RWPE2 (cell line): ENCODE measurements around the gene PLB1.
"Not testable (repeated sequence)": the region's sequence is repeated elsewhere in the genome, so short reads cannot be mapped to it uniquely, and the experiment has no call there.

Source experiments
- ATAC-seq: fragments of 200-7000 bp; cut with Tn5 transposase; 3 replicates; pipeline ENCODE4 v1.9.1; 2021; ENCODE audit warnings: low read depth
- DNase-seq: peaks from one replicate; pipeline ENCODE4 v3.0.0-alpha.2; 2020; ENCODE audit warnings: low spot score
- H3K27ac ChIP-seq: fragments of 450-650 bp; 2 replicates; pipeline ENCODE4 v1.5.1; 2017; ENCODE audit warnings: mild to moderate bottlenecking; ENCODE audit not compliant: poor library complexity, severe bottlenecking
- H3K27me3 ChIP-seq: fragments of 250-450 bp; sonication (Bioruptor Pico); 2 replicates; pipeline ENCODE4 v1.5.1; 2021; ENCODE audit warnings: mild to moderate bottlenecking, moderate library complexity; ENCODE audit not compliant: insufficient read depth, poor library complexity, severe bottlenecking
- H3K36me3 ChIP-seq: fragments of 250-450 bp; sonication (Bioruptor Pico); 2 replicates; pipeline ENCODE4 v1.5.1; 2020; ENCODE audit warnings: low read depth, mild to moderate bottlenecking, moderate library complexity
- H3K4me1 ChIP-seq: fragments of 250-450 bp; sonication (Bioruptor Pico); 2 replicates; pipeline ENCODE4 v1.5.1; 2021; ENCODE audit warnings: mild to moderate bottlenecking, moderate library complexity; ENCODE audit not compliant: insufficient read depth, poor library complexity, severe bottlenecking
- H3K4me3 ChIP-seq: fragments of 250-450 bp; sonication (Bioruptor Pico); 2 replicates; pipeline ENCODE4 v1.5.1; 2021; ENCODE audit warnings: mild to moderate bottlenecking, moderate library complexity; ENCODE audit not compliant: severe bottlenecking
- H3K9me3 ChIP-seq: fragments of 250-450 bp; sonication (Bioruptor Pico); 2 replicates; pipeline ENCODE4 v1.5.1; 2021; ENCODE audit warnings: mild to moderate bottlenecking, moderate library complexity; ENCODE audit not compliant: severe bottlenecking
- TF ChIP-seq, protein P1 (sequence below): fragments of 450-650 bp; IDR thresholded peaks from one replicate; pipeline ENCODE4 v1.5.1; 2017; ENCODE audit warnings: mild to moderate bottlenecking, moderate library complexity; ENCODE audit not compliant: poor library complexity, severe bottlenecking

The PLB1 gene

DNA sequence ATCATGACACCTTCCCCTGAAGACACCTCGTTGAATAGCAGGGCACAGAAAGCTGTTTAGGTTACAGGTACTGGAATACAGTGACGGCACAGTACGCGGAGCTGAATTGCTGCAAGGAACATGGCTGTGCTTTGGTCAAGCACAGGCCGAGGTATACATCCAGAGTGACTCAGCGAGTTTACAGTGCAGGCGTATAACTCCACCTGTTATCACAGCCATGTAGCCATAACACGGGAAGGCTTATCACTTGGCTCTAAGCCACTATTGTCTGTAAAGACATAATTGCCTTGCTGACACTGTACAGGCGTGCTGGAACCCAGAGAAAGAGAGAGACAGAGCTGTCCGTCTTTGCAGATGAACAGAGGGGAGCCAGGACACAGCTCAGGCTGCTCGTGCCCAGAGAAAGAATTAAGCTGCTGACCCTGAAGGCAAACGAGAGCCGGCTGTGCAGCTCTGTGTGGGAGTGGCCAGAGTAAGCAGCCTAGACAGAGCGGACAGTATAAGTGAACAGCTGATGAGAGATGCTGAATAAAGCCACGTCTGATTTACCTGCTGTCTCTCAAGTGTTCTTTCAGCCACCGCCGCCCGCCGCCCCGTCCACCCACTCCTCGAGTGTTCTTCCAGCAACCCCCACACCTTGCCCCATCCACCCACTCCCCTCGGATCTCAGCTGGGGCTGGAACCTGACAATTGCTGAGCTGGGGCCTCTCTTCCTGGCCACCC, 168.4 kb downstream of the PLB1 start:
- peaks cover 26% of the 10 kb centered on the region for H3K4me1 ChIP-seq
- no peak overlapping the region for H3K4me3 ChIP-seq
- DNase-seq (no peak), ATAC-seq (no peak)
- no peak overlapping the region for H3K27ac ChIP-seq
- H3K9me3 ChIP-seq, result no peaks in the 10 kb centered on the region
- H3K27me3 ChIP-seq, result no peaks in the 10 kb centered on the region
- H3K36me3 ChIP-seq, result no peaks in the 10 kb centered on the region
- TF ChIP-seq, protein P1, sequence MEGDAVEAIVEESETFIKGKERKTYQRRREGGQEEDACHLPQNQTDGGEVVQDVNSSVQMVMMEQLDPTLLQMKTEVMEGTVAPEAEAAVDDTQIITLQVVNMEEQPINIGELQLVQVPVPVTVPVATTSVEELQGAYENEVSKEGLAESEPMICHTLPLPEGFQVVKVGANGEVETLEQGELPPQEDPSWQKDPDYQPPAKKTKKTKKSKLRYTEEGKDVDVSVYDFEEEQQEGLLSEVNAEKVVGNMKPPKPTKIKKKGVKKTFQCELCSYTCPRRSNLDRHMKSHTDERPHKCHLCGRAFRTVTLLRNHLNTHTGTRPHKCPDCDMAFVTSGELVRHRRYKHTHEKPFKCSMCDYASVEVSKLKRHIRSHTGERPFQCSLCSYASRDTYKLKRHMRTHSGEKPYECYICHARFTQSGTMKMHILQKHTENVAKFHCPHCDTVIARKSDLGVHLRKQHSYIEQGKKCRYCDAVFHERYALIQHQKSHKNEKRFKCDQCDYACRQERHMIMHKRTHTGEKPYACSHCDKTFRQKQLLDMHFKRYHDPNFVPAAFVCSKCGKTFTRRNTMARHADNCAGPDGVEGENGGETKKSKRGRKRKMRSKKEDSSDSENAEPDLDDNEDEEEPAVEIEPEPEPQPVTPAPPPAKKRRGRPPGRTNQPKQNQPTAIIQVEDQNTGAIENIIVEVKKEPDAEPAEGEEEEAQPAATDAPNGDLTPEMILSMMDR, result no peak

DNA sequence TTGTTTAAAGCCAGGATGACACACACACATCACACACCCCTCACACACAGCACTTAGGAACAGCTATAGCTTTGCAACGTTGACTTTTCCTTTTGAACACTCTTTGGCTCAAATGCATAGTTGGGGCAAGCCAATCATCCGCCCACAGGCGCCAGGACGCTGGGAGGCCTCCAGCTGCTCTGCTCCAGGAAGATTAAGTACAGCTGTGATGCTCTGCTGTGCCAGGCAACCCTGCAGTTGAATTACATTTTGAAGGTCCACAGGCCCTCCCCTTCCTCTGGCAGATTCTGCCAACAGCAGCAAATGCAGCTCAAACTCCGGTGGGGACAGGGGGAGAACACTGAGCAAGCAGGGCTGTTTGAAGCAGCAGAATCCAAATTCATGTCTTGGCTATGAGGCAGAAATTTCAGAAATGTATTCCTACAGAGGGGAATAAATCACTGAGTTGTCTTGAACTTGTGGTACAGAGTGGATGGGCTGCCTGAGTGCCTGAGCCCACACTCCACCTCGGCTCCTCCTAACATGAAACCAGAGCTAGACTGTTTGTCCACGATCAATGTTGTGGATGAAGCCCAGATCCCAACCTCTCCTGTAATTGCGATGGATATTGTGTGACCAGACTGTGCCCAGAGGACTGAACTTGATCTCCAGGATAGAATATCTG, 169.3 kb downstream of the PLB1 start:
- Histone ChIP-seq H3K36me3 (no peaks in the 10 kb centered on the region), H3K27me3 (no peaks in the 10 kb centered on the region), H3K9me3 (no peaks in the 10 kb centered on the region), H3K27ac (no peak overlapping the region), H3K4me3 (no peak overlapping the region), H3K4me1 (peaks cover 26% of the 10 kb centered on the region)
- no peak for DNase-seq
- no peak for ATAC-seq
- TF ChIP-seq, protein P1, result no peak

DNA sequence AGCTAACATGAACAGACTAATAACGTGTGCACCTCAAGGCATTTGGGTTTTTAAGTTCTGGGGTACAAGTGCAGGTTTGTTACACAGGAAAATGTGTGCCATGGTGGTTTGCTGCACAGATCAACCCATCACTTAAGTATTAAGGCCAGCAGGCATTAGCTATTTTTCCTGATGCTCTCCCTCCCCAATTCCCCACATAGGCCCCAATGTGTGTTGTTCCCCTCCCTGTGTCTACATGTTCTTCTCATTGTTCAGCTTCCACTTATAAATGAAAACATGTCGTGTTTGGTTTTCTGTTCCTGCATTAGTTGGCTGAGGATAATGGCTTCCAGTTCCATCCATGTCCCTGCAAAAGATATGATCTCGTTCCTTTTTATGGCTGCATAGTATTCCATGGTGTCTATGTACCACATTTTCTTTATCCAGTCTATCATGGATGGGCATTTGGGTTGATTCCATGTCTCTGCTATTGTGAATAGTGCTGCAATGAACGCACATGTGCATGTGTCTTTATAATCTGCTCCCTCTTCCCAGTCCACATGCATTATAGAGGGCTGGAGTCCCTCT, 170.0 kb downstream of the PLB1 start:
- not testable (repeated sequence) for DNase-seq, ATAC-seq, H3K9me3 ChIP-seq, H3K36me3 ChIP-seq, H3K27me3 ChIP-seq, H3K4me3 ChIP-seq, H3K27ac ChIP-seq
- H3K4me1 ChIP-seq, result peaks cover 26% of the 10 kb centered on the region

DNA sequence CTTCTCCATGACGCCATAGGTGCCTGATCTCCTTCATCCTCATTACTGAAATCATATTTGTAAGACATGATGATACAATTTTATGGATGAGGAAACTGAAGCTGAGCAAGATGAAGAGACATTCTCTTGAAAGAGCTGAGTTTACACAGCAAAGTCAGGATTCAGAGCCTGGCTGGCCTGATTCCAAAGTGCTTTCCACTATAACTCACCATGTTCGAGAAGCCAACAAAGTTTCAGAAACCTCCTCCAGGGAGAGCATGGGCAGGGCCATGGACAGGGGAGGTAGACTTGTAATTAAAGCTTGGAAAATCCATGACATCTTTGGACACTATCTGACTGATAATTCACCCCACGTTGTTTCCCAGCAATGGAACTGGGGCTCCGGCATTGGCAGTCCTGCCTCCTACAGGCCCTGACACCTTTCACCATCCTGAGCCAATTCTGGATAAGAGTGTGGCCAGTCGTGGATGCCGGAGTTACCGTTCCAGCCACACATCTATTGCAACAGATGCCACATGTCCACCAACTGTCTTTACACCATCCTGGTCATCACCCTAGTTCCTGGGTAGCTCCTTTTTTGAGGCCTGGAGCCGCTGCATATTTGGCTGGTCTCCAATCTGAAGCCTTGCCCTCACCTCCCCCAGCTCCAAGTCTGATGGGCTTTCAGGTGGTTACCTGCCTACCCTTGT, 170.8 kb downstream of the PLB1 start:
- no peak for ATAC-seq
- TF ChIP-seq, protein P1, result no peak

DNA sequence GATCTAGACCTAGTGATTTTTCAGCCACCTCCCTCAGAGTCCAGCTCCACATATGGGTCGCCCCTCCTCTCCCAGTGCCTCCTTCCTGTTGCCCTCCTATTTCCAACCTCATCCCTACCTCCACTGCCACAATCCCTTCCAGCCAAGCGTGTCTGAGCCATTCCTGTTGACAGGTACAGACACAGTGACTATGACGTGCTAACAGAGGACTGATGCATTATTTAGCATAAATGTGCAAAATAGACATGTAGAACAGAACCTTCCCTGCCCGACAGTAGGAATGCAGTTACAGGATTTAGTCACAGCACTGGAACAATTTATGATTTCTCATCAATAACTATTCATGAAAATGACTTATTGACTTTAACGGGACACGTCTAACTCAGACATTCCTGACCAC, 171.4 kb downstream of the PLB1 start:
- ATAC-seq (no peak), DNase-seq (no peak)
- no peaks in the 10 kb centered on the region for H3K36me3 ChIP-seq
- H3K4me1 ChIP-seq, result peaks cover 15% of the 10 kb centered on the region
- no peaks in the 10 kb centered on the region for H3K27me3 ChIP-seq
- H3K9me3 ChIP-seq, result no peaks in the 10 kb centered on the region
- no peak overlapping the region for H3K27ac ChIP-seq
- H3K4me3 ChIP-seq, result no peak overlapping the region
- TF ChIP-seq, protein P1, result no peak

More for the DNA sequence above, 170.8 kb downstream of the PLB1 start:
- H3K9me3 ChIP-seq, result no peaks in the 10 kb centered on the region
- no peak for DNase-seq
- H3K4me1 ChIP-seq, result peaks cover 21% of the 10 kb centered on the region
- H3K27me3 ChIP-seq, result no peaks in the 10 kb centered on the region
- no peak overlapping the region for H3K4me3 ChIP-seq
- H3K27ac ChIP-seq, result no peak overlapping the region
- H3K36me3 ChIP-seq, result no peaks in the 10 kb centered on the region
